HUDEP-2 (cell line): ENCODE data around the gene PHF13.
"Not testable (repeated sequence)": the region's sequence is repeated elsewhere in the genome, so short reads cannot be mapped to it uniquely, and the experiment has no call there.

Experiments used
- DNase-seq, 76 experiments: peaks; one replicate each; lab custom pipeline; 2025; ENCODE audit not compliant: unreplicated experiment in 76 of 76; lab: John Stamatoyannopoulos, UW

PHF13 gene

GRCh38 chr1:6627031-6627430 is 13.5 kb downstream of the PHF13 start:
- no peak for DNase-seq

- no peak for DNase-seq
Measured at GRCh38 chr1:6627841-6628545, 14.5 kb downstream of the PHF13 start.

- no peak for DNase-seq
Measured at GRCh38 chr1:6628971-6629479, 15.5 kb downstream of the PHF13 start.

GRCh38 chr1:6630027-6630426 is 16.5 kb downstream of the PHF13 start:
- no peak for DNase-seq

- DNase-seq, result no peak
Measured at GRCh38 chr1:6631058-6631457, 17.5 kb downstream of the PHF13 start.

- no peak for DNase-seq
Measured at GRCh38 chr1:6632588-6633514, 19.3 kb downstream of the PHF13 start.

- DNase-seq, result peak in 56 of 76 experiments; percentile 5 to 67 (median 46)
Measured at GRCh38 chr1:6634371-6635052, 21.0 kb downstream of the PHF13 start.

- no peak for DNase-seq
Measured at GRCh38 chr1:6635161-6635909, 21.8 kb downstream of the PHF13 start.

- no peak for DNase-seq
Measured at GRCh38 chr1:6635910-6636760, 22.6 kb downstream of the PHF13 start.

- not testable (repeated sequence) for DNase-seq
Measured at GRCh38 chr1:6636778-6637177, 23.2 kb downstream of the PHF13 start.

GRCh38 chr1:6637770-6638169 is 24.2 kb downstream of the PHF13 start:
- no peak for DNase-seq

GRCh38 chr1:6638226-6638625 is 24.7 kb downstream of the PHF13 start:
- DNase-seq, result no peak

- not testable (repeated sequence) for DNase-seq
Measured at GRCh38 chr1:6640867-6641266, 27.3 kb downstream of the PHF13 start.

GRCh38 chr1:6645018-6645417 is 31.5 kb downstream of the PHF13 start:
- no peak for DNase-seq

- peak in 13 of 76 experiments; percentile 2 to 36 (median 14) for DNase-seq
Measured at GRCh38 chr1:6646499-6647148, 33.1 kb downstream of the PHF13 start.

GRCh38 chr1:6648556-6648955 is 35.0 kb downstream of the PHF13 start:
- no peak for DNase-seq

GRCh38 chr1:6651909-6652308 is 38.4 kb downstream of the PHF13 start:
- DNase-seq, result no peak

- no peak for DNase-seq
Measured at GRCh38 chr1:6652986-6653385, 39.5 kb downstream of the PHF13 start.
